Hypothalamus (tissue), 51 donors: Measurements from ENCODE around the gene C10orf143.
"Not testable (repeated sequence)": the region's sequence is repeated elsewhere in the genome, so short reads cannot be mapped to it uniquely, and the experiment has no call there.

Experiments used
- DNase-seq, 51 donors: peaks; one replicate each; lab custom pipeline; 2025; lab: John Stamatoyannopoulos, UW

Gene C10orf143

GRCh38 chr10:130112821-130113220 is 2.2 kb upstream of the C10orf143 start:
- no peak for DNase-seq

- DNase-seq: no peak
These were observed 1.2 kb upstream of the C10orf143 start for GRCh38 chr10:130111852-130112180.

DNA sequence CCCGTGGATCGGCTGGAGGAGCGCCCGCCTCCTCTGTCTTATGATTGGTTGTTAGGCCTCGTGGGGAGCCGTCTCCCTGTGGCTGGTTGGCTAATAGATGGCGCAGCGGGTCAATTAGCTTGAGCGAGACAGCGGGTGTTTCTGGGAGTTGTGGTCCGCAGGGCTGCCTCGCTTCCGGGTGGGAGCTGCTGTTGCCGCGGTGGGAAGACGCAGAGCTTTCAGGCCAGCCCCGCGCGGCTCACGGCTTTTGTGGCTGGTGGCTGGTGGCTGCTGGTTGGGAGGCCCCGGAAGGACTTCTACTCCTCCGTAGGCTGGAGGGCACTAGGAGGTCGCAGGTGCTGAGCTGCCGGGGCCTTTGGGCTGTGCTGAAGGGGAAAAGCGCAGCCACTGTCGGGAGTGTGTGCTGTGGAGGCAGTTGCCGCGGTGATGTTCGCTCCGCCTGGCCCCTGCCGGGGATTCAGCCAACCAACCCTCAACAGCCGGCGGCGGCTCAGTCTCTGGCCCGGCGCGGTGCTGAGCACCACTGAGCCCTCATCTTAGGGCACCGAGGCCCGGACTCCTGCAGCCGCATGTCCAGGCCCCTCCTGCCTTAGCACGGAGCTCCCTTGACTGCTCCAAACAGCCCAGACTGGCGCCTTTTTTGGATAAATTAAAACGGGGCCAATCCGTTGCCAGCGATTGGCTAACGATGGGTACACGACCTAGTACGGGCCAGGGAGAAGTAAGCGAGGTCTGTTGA is 652 bp upstream of the C10orf143 start:
- DNase-seq: peak in 50 of 51 donors; percentile 85 to 100 (median 96)

DNA sequence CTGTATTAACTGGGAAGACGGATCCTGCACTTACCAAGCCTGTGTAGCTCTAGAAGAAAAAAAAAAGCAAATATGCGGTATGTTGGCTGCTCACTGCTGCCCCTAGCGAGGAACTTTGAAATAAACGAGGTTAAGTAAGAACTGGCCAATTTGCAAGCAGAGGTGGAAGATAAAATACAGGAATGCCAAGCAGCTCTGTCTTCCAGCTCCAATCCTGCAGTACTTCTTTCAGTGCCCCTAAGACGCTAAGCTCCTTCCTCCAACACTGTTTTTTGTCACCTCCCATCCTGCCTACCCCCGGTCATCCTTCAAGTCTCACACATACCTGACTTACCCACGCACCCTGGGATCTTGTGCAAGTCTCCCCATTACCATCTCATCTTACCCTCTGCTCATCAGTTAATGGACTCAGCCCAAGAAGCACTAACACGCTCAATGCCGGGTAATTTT is 809 bp downstream of the C10orf143 start:
- peak in 37 of 51 donors; percentile 10 to 88 (median 45) for DNase-seq

GRCh38 chr10:130108934-130109604 is 1.6 kb downstream of the C10orf143 start:
- DNase-seq: no peak

- DNase-seq: not testable (repeated sequence)
These were observed 2.5 kb downstream of the C10orf143 start for GRCh38 chr10:130108146-130108545.

DNA sequence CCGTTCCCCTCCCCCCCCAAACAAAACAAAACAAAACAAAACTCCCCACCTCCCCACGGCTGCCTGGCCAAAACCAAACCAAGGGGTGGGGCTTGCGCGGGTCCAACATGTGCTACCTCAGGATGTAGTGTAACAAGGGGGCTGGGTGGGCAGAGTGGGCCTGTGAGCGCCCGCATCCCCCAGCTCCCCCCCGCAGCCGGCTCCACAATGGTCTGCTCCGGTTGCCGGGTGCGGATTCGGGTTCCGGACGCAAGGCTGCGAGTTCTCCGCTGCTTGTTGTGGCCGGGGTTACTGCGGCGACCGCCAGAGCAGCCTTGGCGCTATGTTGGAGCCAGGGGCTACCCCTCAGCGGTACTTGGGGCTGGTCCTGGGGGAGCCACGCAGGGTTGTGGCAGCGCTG is 4.9 kb downstream of the C10orf143 start:
- no peak for DNase-seq

GRCh38 chr10:130099344-130099743 is 11.3 kb downstream of the C10orf143 start:
- no peak for DNase-seq

GRCh38 chr10:130090565-130090964 is 20.1 kb downstream of the C10orf143 start:
- not testable (repeated sequence) for DNase-seq

- no peak for DNase-seq
These were observed 30.2 kb downstream of the C10orf143 start for GRCh38 chr10:130080461-130080814.

DNA sequence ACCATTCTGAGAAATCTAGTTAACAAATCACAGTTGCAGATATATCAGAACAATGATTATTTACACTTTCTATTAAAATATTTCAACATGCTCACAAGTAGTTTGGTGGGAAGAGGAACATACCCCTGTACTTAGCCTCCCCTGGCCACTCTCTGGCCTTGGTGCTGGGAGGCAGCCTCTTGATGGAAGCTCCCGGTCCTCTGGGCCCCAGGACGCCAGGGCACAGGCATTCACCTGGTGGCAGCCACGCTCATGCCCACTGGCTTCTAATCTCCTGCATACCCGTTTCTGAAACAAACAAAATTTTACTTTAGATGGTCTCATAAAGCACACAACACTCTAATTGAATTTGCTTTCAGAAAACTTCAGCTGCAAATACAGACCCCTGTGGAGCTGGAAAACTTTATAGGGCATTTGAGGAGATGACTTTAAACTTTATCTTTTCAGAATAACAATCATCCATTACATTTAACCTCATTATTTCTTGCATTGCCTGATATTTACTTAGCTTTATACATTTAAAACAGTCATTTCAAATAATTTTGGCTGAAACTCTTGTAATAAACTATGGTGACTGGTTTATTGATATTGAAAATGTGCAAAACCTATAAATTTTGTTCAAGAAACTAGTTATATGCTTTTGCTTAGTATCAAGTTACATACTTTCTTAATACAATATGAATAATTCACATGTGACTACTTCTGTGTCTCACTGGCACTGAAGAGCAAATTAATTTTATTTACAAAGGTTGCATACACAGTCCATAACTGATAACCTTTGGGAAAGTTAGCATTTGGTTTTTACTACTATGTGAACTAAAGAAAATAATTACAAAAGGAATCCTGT is 30.8 kb downstream of the C10orf143 start:
- DNase-seq: no peak

DNA sequence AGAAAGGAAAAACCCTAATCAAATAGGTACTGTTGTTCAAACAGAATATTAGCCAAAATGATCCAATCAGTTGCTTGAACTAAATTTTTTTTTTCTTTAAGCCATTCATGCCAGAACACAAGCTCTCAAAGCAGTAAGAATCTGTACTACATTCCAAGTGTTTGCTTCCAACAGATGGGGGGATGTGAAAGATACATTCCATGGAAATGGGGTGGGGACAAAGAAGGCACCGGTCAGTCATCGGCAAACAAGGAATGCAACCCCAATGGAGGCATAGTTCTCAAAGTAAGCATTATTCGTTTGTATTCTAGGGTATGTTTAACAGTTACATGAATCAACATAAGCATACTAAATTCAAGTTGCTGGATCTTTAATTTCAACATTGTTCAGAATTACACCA is 32.5 kb downstream of the C10orf143 start:
- no peak for DNase-seq

- DNase-seq: no peak
These were observed 33.9 kb downstream of the C10orf143 start for GRCh38 chr10:130076681-130077080.

DNA sequence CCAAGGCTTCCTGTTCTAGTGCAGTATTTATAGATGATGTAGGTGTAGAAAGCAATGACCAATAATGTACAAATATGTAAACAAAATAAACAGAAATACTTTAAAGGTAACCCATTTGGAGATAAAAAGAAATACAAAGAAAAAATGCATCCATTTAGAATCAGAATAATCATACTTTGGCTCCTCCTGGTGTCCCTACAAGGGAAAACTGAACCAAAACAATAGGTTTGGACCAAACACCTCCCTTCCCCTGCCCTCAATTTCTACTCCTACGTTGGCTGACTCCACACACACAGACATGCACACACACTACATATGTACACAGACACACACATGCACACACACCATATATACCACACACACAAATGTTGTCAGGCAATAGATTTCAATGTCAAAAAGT is 36.0 kb downstream of the C10orf143 start:
- no peak for DNase-seq

- no peak for DNase-seq
These were observed 36.7 kb downstream of the C10orf143 start for GRCh38 chr10:130073912-130074311.

- no peak for DNase-seq
These were observed 38.4 kb downstream of the C10orf143 start for GRCh38 chr10:130072247-130072646.

GRCh38 chr10:130067893-130068292 is 42.7 kb downstream of the C10orf143 start:
- DNase-seq: no peak

DNA sequence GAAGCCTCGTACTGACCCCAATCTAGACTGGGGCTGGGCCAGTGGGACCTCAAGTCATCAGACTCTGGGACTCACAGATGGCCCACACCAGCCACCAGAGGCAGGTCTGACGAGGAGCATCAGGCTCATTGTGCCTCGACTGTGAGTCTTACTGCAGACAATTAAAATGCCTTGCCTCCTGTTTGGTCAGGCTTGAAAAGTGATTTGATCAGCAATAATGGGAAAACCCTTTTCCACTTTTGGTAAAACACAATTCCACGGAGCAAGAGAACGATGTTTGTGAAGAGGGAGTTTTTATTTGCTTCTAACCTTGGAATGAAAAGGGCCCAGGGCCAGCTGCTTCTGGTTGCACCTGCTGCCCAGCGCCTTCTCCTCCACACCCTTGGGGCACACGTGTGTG is 43.9 kb downstream of the C10orf143 start:
- DNase-seq: no peak

- no peak for DNase-seq
These were observed 45.4 kb downstream of the C10orf143 start for GRCh38 chr10:130065251-130065650.

GRCh38 chr10:130064783-130065182 is 45.8 kb downstream of the C10orf143 start:
- DNase-seq: peak in 1 of 51 donors; percentile 1

DNA sequence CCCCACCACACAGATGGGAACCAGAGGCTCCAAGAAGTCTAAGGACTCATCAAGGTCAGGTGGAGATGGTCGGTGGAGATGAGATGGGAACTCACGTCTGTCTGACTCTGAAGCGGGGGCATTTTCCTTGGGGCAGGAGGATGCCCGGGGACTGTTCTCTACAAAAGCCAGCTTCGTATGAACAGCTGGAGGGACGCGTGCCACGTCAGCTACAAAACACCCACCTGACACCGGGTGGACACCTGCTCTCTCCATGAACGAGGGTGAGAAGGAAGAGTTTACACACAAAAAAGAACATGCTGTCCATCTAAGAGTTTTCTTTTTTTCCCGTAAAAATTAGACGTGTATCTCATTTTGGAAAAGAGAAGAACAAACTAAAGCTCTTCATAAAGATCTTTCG is 47.7 kb downstream of the C10orf143 start:
- DNase-seq: no peak
